HFF-Myc (cell line): ENCODE data around the gene MMP19.
"Not testable (repeated sequence)": the region's sequence is repeated elsewhere in the genome, so short reads cannot be mapped to it uniquely, and the experiment has no call there.

Source experiments
- DNase-seq: peaks from one replicate; pipeline ENCODE4 v3.0.0-alpha.2; 2011; ENCODE audit warnings: low read depth; ENCODE audit errors: extremely low read depth
- H3K4me3 ChIP-seq: replicated peaks from 2 replicates; pipeline ENCODE4 v1.5.1; 2011; ENCODE audit warnings: low read depth, mild to moderate bottlenecking, control low read depth, low read length
- TF ChIP-seq, protein P1 (sequence below): IDR thresholded peaks from 2 replicates; pipeline ENCODE4 v1.5.1; 2012; ENCODE audit warnings: mild to moderate bottlenecking, low read depth, low read length, control low read depth; ENCODE audit errors: missing control alignments

MMP19 gene

DNA sequence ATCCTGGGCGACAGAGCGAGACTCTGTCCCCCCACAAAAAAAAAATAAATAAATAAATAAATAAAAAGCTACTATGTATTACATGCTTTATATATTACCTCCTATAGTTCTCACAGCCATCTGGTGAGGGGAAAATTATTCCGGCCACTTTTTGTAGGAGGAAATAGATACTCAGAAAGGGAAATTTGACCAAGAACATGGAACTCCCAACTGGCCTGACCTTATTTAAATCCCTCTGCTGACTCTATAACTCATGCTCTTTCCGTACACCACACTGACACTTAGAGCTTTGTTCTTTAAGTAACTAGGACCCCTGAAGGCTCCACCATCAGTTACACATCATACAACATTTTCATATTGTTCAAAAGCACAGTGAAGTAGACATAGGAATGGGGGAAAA, 2.2 kb upstream of the MMP19 start:
- H3K4me3 ChIP-seq: no peak overlapping the region
- DNase-seq: no peak
- TF ChIP-seq, protein P1, sequence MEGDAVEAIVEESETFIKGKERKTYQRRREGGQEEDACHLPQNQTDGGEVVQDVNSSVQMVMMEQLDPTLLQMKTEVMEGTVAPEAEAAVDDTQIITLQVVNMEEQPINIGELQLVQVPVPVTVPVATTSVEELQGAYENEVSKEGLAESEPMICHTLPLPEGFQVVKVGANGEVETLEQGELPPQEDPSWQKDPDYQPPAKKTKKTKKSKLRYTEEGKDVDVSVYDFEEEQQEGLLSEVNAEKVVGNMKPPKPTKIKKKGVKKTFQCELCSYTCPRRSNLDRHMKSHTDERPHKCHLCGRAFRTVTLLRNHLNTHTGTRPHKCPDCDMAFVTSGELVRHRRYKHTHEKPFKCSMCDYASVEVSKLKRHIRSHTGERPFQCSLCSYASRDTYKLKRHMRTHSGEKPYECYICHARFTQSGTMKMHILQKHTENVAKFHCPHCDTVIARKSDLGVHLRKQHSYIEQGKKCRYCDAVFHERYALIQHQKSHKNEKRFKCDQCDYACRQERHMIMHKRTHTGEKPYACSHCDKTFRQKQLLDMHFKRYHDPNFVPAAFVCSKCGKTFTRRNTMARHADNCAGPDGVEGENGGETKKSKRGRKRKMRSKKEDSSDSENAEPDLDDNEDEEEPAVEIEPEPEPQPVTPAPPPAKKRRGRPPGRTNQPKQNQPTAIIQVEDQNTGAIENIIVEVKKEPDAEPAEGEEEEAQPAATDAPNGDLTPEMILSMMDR: no peak

- DNase-seq: no peak
- TF ChIP-seq, protein P1: no peak
- no peak overlapping the region for H3K4me3 ChIP-seq
These were observed 695 bp upstream of the MMP19 start for GRCh38 chr12:55843431-55843830.

- no peak for DNase-seq
- TF ChIP-seq, protein P1: no peak
- H3K4me3 ChIP-seq: no peak overlapping the region
These were observed 2.0 kb downstream of the MMP19 start for GRCh38 chr12:55840581-55841351.

GRCh38 chr12:55839345-55840140, 3.2 kb downstream of the MMP19 start:
- no peak overlapping the region for H3K4me3 ChIP-seq
- TF ChIP-seq, protein P1: no peak
- no peak for DNase-seq

DNA sequence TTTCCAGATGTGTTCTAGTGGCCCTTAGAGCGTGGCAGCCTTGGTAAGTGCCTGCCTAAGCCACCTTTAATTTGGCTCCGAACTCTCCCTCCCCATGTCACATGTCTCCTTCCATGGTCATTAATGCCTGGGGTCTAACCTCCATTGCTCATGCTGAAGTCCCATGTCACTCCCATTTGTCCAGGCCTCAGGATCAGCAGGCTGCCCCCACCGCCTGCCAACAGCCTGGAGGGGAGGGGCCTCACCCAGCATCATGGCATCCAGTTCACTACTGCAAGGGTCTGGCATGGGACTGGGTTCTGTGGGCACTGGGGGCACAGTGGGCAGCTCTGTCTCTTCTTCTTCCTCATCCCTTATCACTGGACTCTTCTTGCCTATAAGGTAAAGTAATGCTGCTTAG, 4.4 kb downstream of the MMP19 start:
- TF ChIP-seq, protein P1: no peak

DNA sequence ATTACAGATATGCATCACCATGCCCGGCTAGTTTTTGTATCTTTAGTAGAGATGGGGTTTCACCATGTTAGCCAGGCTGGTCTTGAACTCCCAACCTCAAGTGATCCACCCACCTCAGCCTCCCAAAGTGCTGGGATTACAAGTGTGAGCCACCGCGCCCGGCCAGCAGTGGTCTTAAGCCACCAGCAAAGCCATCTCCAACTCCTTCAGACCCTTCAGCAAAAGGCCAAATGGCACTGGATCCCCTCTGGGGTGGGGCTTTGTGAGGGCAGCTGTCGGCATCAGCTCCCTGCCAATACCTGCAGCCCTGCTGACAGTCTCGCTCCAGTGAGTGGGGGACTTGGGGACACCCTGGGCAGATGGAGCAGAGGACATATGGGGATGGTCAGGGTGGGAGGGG, 8.3 kb downstream of the MMP19 start:
- H3K4me3 ChIP-seq, DNase-seq: not testable (repeated sequence)

More for the DNA sequence above, 4.4 kb downstream of the MMP19 start:
- no peak overlapping the region for H3K4me3 ChIP-seq
- DNase-seq: no peak

GRCh38 chr12:55833056-55833455, 9.7 kb downstream of the MMP19 start:
- TF ChIP-seq, protein P1: no peak
- H3K4me3 ChIP-seq: no peak overlapping the region
- DNase-seq: no peak
